Measurements from ENCODE around the gene ULBP2. TPM values are rescaled to one million over a fixed set of nuclear protein-coding genes. Genes with fewer than 3 reads are reported as not detected.

ULBP2 gene
- total and polyA plus RNA-seq, 2 of the 8 experiments (the other 6 are each of a cell fraction or from before 2014, with no cell fraction given) = 0.05 TPM; not detected in 1

DNA sequence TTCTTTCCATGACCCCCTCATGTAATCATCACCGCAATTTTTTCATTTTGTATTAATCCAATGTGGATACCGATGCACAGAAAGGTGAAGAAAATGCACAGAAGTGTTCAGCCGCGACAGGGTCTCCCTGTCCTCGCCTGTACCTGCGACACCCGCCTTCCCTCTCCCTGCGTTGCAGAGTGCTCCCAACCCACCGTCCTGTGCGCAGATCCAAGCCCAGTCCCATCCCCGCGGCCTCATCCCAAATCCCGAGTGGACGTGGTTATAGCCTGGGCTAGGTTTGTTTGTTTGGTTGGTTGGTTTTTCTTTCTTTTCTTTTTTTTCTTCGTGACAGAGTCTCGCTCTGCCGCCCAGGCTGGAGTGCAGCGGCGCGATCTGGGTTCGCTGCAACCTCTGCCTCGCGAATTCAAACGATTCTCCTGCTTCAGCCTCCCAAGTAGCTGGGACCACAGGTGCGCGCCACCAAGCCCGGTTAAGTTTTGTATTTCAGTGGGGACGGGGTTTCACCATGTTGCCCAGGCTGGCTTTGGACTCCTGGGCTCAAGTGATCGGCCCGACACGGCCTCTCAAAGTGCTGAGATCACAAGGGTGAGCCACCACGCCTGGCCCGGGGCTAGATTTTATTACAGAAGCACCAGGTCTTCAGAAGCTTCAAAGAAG, 18.4 kb upstream of the ULBP2 start (continued):
- TF ChIP-seq CREB1 (IDR thresholded peaks at IDR 0.05) = no peak
- TF ChIP-seq POLR2A (IDR thresholded peaks at IDR 0.05; ENCODE audit: control extremely low read depth in 1 of 2, low read depth in 2 of 2, low read length in 2 of 2) = no peak
- no peak for TF ChIP-seq ZNF274 (IDR thresholded peaks at IDR 0.05; ENCODE audit: borderline replicate concordance, extremely low read depth, low read length)
- TF ChIP-seq TCF12 (IDR thresholded peaks at IDR 0.05; ENCODE audit: low read depth, low read length) = no peak
- peak; percentile 71 for TF ChIP-seq EZH2 (IDR thresholded peaks at IDR 0.05; ENCODE audit: low read depth, low read length, severe bottlenecking)
- TF ChIP-seq, protein P1, sequence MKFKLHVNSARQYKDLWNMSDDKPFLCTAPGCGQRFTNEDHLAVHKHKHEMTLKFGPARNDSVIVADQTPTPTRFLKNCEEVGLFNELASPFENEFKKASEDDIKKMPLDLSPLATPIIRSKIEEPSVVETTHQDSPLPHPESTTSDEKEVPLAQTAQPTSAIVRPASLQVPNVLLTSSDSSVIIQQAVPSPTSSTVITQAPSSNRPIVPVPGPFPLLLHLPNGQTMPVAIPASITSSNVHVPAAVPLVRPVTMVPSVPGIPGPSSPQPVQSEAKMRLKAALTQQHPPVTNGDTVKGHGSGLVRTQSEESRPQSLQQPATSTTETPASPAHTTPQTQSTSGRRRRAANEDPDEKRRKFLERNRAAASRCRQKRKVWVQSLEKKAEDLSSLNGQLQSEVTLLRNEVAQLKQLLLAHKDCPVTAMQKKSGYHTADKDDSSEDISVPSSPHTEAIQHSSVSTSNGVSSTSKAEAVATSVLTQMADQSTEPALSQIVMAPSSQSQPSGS (IDR thresholded peaks at IDR 0.05; ENCODE audit: low read length) = no peak
- no peak for TF ChIP-seq TAF7 (optimal IDR thresholded peaks at IDR 0.05; ENCODE audit: borderline replicate concordance, low read depth, low read length)
- no peak for TF ChIP-seq RXRA (IDR thresholded peaks at IDR 0.05; ENCODE audit: insufficient read depth, low read depth, low read length)
- no peak for TF ChIP-seq JUND (IDR thresholded peaks at IDR 0.05; ENCODE audit: low read length)
- no peak for TF ChIP-seq BCL11A (IDR thresholded peaks at IDR 0.05; ENCODE audit: low read depth in 2 of 2, low read length in 2 of 2)

All from H1 (cell line).